IPS-18a (cell line): ENCODE results near the gene WASHC4.

Source experiments
- H3K27ac ChIP-seq: one replicate; pipeline ENCODE4 v1.5.1; 2013; ENCODE audit warnings: low read length
- H3K27me3 ChIP-seq: one replicate; pipeline ENCODE4 v1.6.1; 2013; ENCODE audit warnings: mild to moderate bottlenecking, low read length; ENCODE audit not compliant: control insufficient read depth, insufficient read depth
- H3K36me3 ChIP-seq: one replicate; pipeline ENCODE4 v1.6.1; 2013; ENCODE audit warnings: low read depth, low read length; ENCODE audit not compliant: control insufficient read depth
- H3K4me1 ChIP-seq: one replicate; pipeline ENCODE4 v1.6.1; 2013; ENCODE audit warnings: low read depth, low read length; ENCODE audit not compliant: control insufficient read depth
- H3K4me3 ChIP-seq: one replicate; pipeline ENCODE4 v1.5.1; 2013; ENCODE audit warnings: low read length
- H3K9ac ChIP-seq: one replicate; pipeline ENCODE4 v1.6.1; 2013; ENCODE audit warnings: mild to moderate bottlenecking, low read length, moderate library complexity
- H3K9me3 ChIP-seq: one replicate; pipeline ENCODE4 v1.6.1; 2013; ENCODE audit warnings: low read depth, low read length; ENCODE audit not compliant: control insufficient read depth

Gene WASHC4

DNA sequence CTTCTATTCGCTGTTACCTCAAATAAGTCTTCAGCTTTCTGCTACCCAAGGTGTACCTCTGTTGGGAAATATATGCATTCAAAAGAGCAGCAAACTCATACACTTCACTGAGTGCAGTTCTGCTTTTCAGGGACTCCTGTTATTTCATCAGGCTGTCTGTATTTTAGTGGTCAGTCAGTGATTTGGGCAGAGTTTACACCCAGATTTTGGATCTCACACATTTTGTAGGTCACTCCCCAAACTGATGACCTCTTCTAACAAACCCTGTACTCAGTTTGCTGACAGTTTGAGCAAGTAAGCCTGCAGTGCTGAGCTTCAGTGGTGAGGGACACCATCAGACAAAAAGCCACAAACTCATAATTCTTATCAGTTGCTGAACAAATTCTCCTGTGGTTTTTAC lies 8.2 kb upstream of the WASHC4 start:
- H3K27me3 ChIP-seq = no peaks in the 10 kb centered on the region
- no peak overlapping the region for H3K9ac ChIP-seq
- H3K27ac ChIP-seq = no peak overlapping the region

DNA sequence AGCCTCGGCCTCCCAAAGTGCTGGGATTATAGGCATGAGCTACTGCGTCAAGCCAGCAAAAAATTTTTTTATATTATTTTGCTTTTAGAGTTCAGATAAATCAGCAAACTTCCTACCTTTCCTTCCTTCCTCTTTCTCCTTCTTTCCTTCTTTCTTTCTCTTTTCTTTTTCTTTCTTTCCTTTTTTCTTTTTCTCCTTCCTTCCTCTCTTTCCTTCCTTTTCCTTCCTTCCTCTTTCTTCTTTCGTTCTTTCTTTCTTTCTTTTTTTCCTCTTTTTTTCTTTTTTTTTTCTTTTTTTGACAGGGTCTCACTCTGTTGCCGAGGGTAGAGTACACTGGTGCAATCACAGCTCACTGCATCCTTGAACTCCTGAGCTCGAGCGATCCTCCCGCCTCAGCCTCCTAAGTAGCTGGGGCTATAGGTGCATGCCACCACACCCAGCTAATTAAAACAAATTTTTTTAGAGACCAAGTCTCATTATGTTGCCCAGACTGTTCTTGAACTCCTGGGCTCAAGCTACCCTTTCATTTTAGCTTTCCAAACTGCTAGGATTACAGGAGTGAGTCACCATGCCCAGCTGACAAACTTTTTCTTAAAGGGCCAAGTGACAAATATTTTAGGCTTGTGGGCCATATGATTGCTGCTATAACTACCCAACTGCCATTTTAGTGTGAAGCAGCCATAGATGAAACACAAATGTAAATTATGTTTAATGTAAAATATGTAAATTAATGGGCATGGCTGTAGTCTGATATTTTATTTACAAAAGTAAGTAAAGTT lies 7.1 kb upstream of the WASHC4 start:
- Histone ChIP-seq H3K27ac (no peak overlapping the region), H3K27me3 (no peaks in the 10 kb centered on the region), H3K9me3 (peaks cover 2% of the 10 kb centered on the region), H3K9ac (no peak overlapping the region), H3K36me3 (no peaks in the 10 kb centered on the region), H3K4me3 (no peak overlapping the region), H3K4me1 (no peaks in the 10 kb centered on the region)

More for the DNA sequence above, 8.2 kb upstream of the WASHC4 start:
- no peaks in the 10 kb centered on the region for H3K36me3 ChIP-seq
- no peak overlapping the region for H3K4me3 ChIP-seq
- peaks cover 2% of the 10 kb centered on the region for H3K9me3 ChIP-seq
- H3K4me1 ChIP-seq = no peaks in the 10 kb centered on the region

DNA sequence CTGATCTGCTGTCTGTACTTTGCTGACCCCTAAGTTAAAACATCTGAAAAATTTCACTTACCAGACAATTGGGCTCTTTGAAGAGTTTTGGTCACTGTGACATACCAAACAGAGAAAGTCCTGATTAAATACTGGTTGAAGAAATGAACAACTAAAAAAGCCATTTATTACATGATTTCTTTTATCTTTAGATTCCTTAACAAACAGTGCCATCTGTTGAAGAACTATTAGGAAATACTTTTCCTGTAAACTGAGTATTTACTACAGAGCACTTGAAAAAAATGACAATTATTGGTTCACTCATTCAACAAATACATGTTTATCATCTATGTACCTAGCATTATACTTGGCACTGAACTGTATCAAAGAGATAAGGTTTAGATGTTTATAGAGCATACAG lies 6.5 kb upstream of the WASHC4 start:
- Histone ChIP-seq H3K4me1 (no peaks in the 10 kb centered on the region), H3K4me3 (no peak overlapping the region), H3K27ac (no peak overlapping the region), H3K36me3 (no peaks in the 10 kb centered on the region), H3K27me3 (no peaks in the 10 kb centered on the region), H3K9ac (no peak overlapping the region), H3K9me3 (no peaks in the 10 kb centered on the region)

DNA sequence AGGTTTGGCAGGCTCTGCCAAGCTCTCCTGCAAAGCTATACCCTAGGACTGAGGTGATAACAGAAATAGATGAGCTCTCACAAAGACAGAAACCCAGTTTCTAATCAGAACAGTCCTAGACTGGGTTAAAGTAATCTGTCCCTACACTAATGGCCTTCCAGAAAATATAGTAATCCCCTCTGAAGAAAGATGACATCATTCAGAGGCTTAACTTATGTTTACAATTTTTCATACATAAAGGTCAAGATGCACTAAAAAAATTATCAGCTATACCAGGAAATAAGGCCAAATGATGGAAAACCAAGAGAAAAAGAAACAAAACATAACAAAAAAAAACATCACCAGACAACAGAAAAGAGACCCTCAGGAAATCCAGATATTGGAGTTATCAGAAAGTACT lies 4.9 kb upstream of the WASHC4 start:
- Histone ChIP-seq H3K27ac (no peak overlapping the region), H3K9ac (no peak overlapping the region), H3K4me1 (peaks cover 6% of the 10 kb centered on the region)

DNA sequence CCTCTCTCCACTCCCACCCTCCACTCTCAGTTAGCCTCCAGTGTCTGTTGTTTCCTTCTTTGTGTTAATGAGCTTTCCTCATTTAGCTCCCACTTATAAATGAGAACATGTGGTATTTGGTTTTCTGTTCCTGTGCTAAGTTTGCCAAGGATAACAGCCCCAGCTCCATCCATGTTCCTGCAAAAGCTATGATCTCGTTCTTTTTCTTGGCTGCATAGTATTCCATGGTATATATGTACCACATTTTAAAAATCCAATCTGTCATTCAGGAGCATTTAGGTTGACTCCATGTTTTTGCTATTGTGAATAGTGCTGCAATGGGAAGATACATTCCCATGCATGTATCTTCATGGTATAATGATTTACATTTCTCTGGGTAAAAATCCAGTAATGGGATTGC lies 2.8 kb upstream of the WASHC4 start:
- Histone ChIP-seq H3K4me3 (no peak overlapping the region), H3K27me3 (peaks cover 7% of the 10 kb centered on the region), H3K9ac (no peak overlapping the region), H3K4me1 (peaks cover 18% of the 10 kb centered on the region), H3K36me3 (no peaks in the 10 kb centered on the region), H3K9me3 (no peaks in the 10 kb centered on the region), H3K27ac (no peak overlapping the region)

More for the DNA sequence above, 4.9 kb upstream of the WASHC4 start:
- Histone ChIP-seq H3K4me3 (no peak overlapping the region), H3K9me3 (no peaks in the 10 kb centered on the region), H3K36me3 (no peaks in the 10 kb centered on the region), H3K27me3 (peaks cover 7% of the 10 kb centered on the region)

DNA sequence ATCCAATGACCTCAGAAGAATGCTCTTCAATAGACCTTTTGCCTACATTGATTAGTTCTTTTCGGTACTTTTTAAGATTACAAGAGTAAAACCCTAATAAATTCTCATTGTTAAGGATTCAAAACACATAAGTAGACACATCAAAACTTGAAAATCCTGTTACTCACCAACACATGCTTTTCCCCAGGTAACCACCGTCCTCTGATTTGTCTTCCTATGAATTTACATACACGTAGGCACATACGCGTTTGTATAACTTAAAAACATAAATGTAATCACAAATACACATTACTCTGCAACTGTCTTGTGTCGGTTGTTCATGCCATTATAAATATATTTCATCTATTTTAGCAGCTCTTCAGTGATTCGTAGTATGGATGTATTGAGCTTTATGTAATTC lies 910 bp upstream of the WASHC4 start:
- Histone ChIP-seq H3K36me3 (no peaks in the 10 kb centered on the region), H3K4me3 (peak overlapping the region; percentile 94), H3K4me1 (peaks cover 27% of the 10 kb centered on the region), H3K9me3 (no peaks in the 10 kb centered on the region), H3K9ac (peak overlapping the region; percentile 86), H3K27ac (no peak overlapping the region), H3K27me3 (peaks cover 7% of the 10 kb centered on the region)

DNA sequence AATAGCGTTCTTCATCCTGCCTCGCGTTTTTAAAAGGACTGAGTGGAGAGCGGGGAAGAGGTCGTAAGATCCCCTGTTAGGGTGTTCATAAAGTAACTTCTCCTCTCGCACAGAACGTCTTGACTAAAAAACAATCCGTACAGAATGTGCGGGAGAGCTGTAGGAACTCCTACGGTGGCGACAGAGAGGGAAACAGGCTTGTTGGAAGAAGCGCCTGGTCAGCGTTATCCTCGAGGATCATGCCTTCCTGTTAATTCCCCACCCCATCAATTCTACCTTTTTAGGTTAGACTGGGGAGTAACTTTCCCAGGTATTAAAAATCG lies 399 bp upstream of the WASHC4 start:
- Histone ChIP-seq H3K27ac (peak overlapping the region; percentile 89), H3K4me1 (peaks cover 32% of the 10 kb centered on the region)

DNA sequence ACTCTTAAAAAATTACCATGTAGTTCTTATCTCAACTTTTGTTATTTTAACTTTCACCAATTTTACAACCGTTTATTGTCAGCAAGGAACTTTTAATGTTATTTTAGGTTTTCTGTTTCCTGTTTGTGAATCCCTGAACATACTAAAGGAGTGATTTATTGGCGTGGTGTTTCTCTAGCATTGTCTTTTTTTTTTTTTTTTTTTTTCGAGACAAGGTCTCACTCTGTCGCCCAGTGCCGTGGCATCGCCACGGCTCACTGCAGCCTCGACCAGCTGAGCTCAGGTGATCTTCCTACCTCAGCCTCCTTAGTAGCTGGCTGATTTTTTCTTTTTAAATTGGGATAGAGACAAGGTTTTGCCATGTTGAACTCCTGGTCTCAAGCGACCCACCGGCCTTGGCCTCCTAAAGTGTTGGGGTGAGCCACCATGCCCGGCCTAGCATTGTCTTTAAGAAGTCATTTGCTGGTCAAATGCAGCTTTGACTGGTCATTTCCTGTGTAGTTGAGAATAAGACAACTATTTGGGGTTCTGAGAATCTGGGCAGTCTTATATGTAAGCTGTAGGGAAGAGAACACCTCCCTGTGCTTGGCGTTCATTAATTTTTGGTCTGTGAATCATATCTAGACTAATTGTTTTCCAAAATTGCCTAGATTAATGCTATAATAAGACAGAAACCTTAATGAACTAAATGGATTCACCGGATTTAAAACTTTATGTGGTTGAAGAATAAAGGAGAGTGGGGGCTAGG lies 2.1 kb downstream of the WASHC4 start:
- peaks cover 7% of the 10 kb centered on the region for H3K27me3 ChIP-seq
- no peaks in the 10 kb centered on the region for H3K9me3 ChIP-seq
- H3K4me3 ChIP-seq = peak overlapping the region; percentile 94
- H3K36me3 ChIP-seq = peaks cover 14% of the 10 kb centered on the region
- no peak overlapping the region for H3K27ac ChIP-seq
- H3K9ac ChIP-seq = peak overlapping the region; percentile 9
- peaks cover 36% of the 10 kb centered on the region for H3K4me1 ChIP-seq

More for the DNA sequence above, 399 bp upstream of the WASHC4 start:
- H3K36me3 ChIP-seq = peaks cover 4% of the 10 kb centered on the region
- peaks cover 7% of the 10 kb centered on the region for H3K27me3 ChIP-seq
- peak overlapping the region; percentile 94 for H3K4me3 ChIP-seq
- H3K9ac ChIP-seq = peak overlapping the region; percentile 86
- H3K9me3 ChIP-seq = no peaks in the 10 kb centered on the region

DNA sequence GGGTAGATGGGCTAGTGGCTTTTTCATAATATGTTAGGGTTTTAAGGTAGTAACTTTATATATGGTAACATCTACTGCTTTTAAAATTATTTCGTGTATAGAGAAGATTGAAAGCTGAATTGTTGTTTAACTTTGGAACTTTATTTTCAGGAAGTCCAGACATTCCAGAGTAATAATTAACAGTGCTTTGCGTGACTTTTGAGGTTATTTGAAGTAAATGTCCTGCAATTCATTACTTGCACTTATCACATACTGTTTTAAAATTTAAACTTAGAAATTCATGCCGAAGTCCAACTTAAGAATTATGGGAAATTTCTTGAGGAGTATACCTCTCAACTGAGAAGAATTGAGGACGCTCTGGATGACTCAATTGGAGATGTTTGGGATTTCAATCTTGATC lies 3.3 kb downstream of the WASHC4 start:
- H3K27ac ChIP-seq = no peak overlapping the region
- no peaks in the 10 kb centered on the region for H3K9me3 ChIP-seq
- peaks cover 25% of the 10 kb centered on the region for H3K36me3 ChIP-seq
- no peak overlapping the region for H3K9ac ChIP-seq
- peaks cover 7% of the 10 kb centered on the region for H3K27me3 ChIP-seq
- H3K4me1 ChIP-seq = peaks cover 36% of the 10 kb centered on the region
- no peak overlapping the region for H3K4me3 ChIP-seq

DNA sequence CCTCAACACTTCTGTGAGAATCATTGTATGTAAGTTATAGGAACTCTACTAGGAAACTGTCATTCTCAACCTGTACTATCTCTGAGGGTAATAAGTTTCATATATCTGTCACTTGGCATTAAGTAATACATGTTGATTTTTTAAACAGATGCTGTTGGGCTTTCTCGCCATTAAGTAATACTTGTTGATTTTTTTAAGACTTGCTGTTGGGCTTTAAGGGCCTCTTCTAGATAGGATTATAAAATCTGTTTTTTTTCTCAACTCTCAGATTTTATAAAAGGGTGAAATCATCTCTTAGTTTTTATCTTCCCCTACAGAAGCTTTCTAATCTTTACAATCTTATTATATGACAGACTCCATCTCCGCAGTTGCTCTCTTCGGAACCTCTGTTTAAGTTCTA lies 5.6 kb downstream of the WASHC4 start:
- Histone ChIP-seq H3K27ac (no peak overlapping the region), H3K36me3 (peaks cover 43% of the 10 kb centered on the region)

DNA sequence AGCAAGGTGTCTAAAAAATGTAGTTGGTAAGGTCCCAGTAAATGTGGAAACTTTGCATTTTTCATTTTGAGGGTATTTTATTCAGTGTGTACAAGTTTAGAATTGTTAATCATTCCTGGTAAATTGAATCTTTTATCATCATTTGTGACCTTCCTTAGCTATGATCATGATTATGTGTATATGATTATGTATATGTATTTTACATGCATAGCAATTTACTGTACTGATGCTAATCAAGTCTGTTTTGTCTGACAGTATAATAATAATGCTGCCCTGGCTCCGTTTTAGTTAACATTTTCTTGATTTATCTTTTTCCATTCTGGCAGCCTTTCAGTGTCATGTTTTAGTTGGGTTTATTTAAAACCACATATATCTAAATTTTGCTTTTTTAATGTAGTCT lies 9.4 kb downstream of the WASHC4 start:
- no peak overlapping the region for H3K27ac ChIP-seq
- H3K27me3 ChIP-seq = no peaks in the 10 kb centered on the region
- peaks cover 5% of the 10 kb centered on the region for H3K4me1 ChIP-seq
- no peak overlapping the region for H3K9ac ChIP-seq
- peaks cover 73% of the 10 kb centered on the region for H3K36me3 ChIP-seq
- H3K4me3 ChIP-seq = no peak overlapping the region
- no peaks in the 10 kb centered on the region for H3K9me3 ChIP-seq

More for the DNA sequence above, 5.6 kb downstream of the WASHC4 start:
- Histone ChIP-seq H3K4me1 (peaks cover 29% of the 10 kb centered on the region), H3K9ac (no peak overlapping the region), H3K4me3 (no peak overlapping the region), H3K27me3 (no peaks in the 10 kb centered on the region), H3K9me3 (no peaks in the 10 kb centered on the region)

DNA sequence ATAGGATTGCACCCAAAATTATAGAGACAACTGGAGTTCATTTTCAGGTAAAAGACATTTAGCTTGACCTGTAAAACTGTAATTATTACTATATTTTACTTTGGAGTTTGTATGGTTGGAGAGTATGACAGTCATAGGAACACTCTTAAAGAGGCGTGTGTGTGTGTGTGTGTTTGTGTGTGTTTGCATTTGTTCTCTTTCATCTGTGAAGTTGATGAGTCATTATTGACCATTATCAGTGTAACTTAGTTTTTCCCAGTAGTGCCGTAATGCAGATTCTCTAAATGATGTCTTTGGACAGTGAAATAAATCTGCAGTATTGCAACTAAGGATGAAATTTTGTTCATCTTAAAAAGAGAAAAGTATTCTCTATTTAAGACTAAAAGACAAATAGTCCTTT lies 13.0 kb downstream of the WASHC4 start:
- no peaks in the 10 kb centered on the region for H3K27me3 ChIP-seq
- H3K36me3 ChIP-seq = peaks cover 80% of the 10 kb centered on the region

More for the DNA sequence above, 13.0 kb downstream of the WASHC4 start:
- no peaks in the 10 kb centered on the region for H3K4me1 ChIP-seq
- no peak overlapping the region for H3K4me3 ChIP-seq
- H3K9me3 ChIP-seq = no peaks in the 10 kb centered on the region
- H3K9ac ChIP-seq = no peak overlapping the region
- H3K27ac ChIP-seq = no peak overlapping the region
